Measurements from ENCODE around the gene NRG3. TPM values are rescaled to one million over a fixed set of nuclear protein-coding genes. Genes with fewer than 3 reads are reported as not detected.

Gene NRG3
- total and polyA plus RNA-seq, 2 of the 4 experiments (the other 2 are of a cell fraction), result not detected

GRCh38 chr10:82071231-82071630, 196.2 kb downstream of the NRG3 start:
- no peak for ATAC-seq (ENCODE audit: low read depth)
- no peak overlapping the region for H2AFZ ChIP-seq (replicated peaks; ENCODE audit: low read length, poor library complexity)
- H4K91ac ChIP-seq (ENCODE audit: insufficient read depth, low read depth, low read length), result no peak overlapping the region
- no peak overlapping the region for H3K4ac ChIP-seq (ENCODE audit: low read depth, low read length)
- no CpG with 5 or more reads among the region's 2 CpGs for WGBS, 2 experiments (ENCODE audit: extremely low coverage in 2 of 2, insufficient read length in 1 of 2)
- dilution Hi-C loops (cut with HindIII; ENCODE audit: low sequenced_read_pairs, unreplicated experiment), result no loop called here
- no peak overlapping the region for H2BK20ac ChIP-seq (ENCODE audit: low read depth, low read length)
- H3K23ac ChIP-seq (ENCODE audit: low read depth, low read length), result no peak overlapping the region
- ChIA-PET POLR2A (ENCODE audit: unreplicated experiment) (no interaction called here), CTCF (no interaction called here)
- H2BK5ac ChIP-seq (ENCODE audit: low read depth, low read length, poor library complexity, severe bottlenecking), result no peak overlapping the region
- no peaks in the 10 kb centered on the region for H3K9me1 ChIP-seq (ENCODE audit: insufficient read depth, low read length)
- no peak overlapping the region for H3K56ac ChIP-seq (ENCODE audit: extremely low read depth, insufficient read depth, low read length)
- no peak overlapping the region for H3K4me3 ChIP-seq (ENCODE audit: insufficient read depth, low read depth, low read length)
- no peak overlapping the region for H4K8ac ChIP-seq (ENCODE audit: low read depth in 2 of 2, low read length in 2 of 2)
- H3K18ac ChIP-seq (ENCODE audit: low read depth, low read length), result no peak overlapping the region
- H3K14ac ChIP-seq (replicated peaks; ENCODE audit: low read depth, low read length), result no peak overlapping the region
- no peak overlapping the region for H2BK120ac ChIP-seq (ENCODE audit: low read depth, low read length)
- DNase-seq, result no peak
- H2AK9ac ChIP-seq (replicated peaks; ENCODE audit: low read depth, low read length, poor library complexity), result no peak overlapping the region
- no peaks in the 10 kb centered on the region for H3K36me3 ChIP-seq (ENCODE audit: control insufficient read depth, insufficient read depth, low read length)
- no peaks in the 10 kb centered on the region for H3K27me3 ChIP-seq (ENCODE audit: control insufficient read depth, insufficient read depth, low read length)
- BruUV-seq (replicated peaks), result no TSS peak
- in situ Hi-C loops (cut with MboI; ENCODE audit: low sequenced_read_pairs), result no loop called here
- H3K4me2 ChIP-seq (ENCODE audit: low read depth, low read length), result no peak overlapping the region
- no peaks in the 10 kb centered on the region for H3K4me1 ChIP-seq (ENCODE audit: control insufficient read depth, insufficient read depth, low read length)
- no peak overlapping the region for H3K9ac ChIP-seq (ENCODE audit: low read depth, low read length)
- intact Hi-C loops (cut with micrococcal nuclease), result no loop called here
- H4K5ac ChIP-seq (ENCODE audit: low read depth, low read length), result no peak overlapping the region
- TF ChIP-seq POLR2A (IDR thresholded peaks at IDR 0.05; ENCODE audit: low read depth, low read length) (no peak), FOS (IDR thresholded peaks at IDR 0.05; ENCODE audit: low read depth, low read length) (no peak), RFX5 (IDR thresholded peaks at IDR 0.05; ENCODE audit: low read depth, low read length) (no peak), RAD21 (IDR thresholded peaks at IDR 0.05; ENCODE audit: low read length) (no peak), RCOR1 (IDR thresholded peaks at IDR 0.05; ENCODE audit: insufficient replicate concordance, low read length) (no peak), NFE2L2 (IDR thresholded peaks at IDR 0.05; ENCODE audit: low read depth, low read length) (no peak), SMC3 (IDR thresholded peaks at IDR 0.05; ENCODE audit: low read depth, low read length) (no peak), ELK1 (IDR thresholded peaks at IDR 0.05; ENCODE audit: borderline replicate concordance, low read depth, low read length) (no peak)
- TF ChIP-seq, protein P1, sequence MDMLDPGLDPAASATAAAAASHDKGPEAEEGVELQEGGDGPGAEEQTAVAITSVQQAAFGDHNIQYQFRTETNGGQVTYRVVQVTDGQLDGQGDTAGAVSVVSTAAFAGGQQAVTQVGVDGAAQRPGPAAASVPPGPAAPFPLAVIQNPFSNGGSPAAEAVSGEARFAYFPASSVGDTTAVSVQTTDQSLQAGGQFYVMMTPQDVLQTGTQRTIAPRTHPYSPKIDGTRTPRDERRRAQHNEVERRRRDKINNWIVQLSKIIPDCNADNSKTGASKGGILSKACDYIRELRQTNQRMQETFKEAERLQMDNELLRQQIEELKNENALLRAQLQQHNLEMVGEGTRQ (IDR thresholded peaks at IDR 0.05; ENCODE audit: low read depth, low read length), result no peak
- H2AK5ac ChIP-seq (ENCODE audit: low read depth, low read length), result no peak overlapping the region
- H3K9me3 ChIP-seq (ENCODE audit: control insufficient read depth, insufficient read depth, low read length), result peaks cover 9% of the 10 kb centered on the region
- no peak overlapping the region for H3K27ac ChIP-seq (ENCODE audit: insufficient read depth, low read length)
- no peaks in the 10 kb centered on the region for H3K79me1 ChIP-seq (ENCODE audit: low read depth in 1 of 2, low read length in 2 of 2)
- no peak overlapping the region for H2BK15ac ChIP-seq (ENCODE audit: low read depth, low read length)
- no peaks in the 10 kb centered on the region for H4K20me1 ChIP-seq (ENCODE audit: insufficient read depth, low read length)

All from IMR-90 (cell line).